OCI-LY1 (cell line): ENCODE data around the gene THEM4.

ENCODE experiments used
- H2AFZ ChIP-seq: fragments of 200-600 bp; sonication (generic), shearing (Covaris generic); 2 replicates; pipeline ENCODE4 v1.6.0; 2014; ENCODE audit warnings: antibody characterized with exemption, mild to moderate bottlenecking, low read length
- H3F3A ChIP-seq: fragments of 200-600 bp; sonication (generic), shearing (Covaris generic); 2 replicates; pipeline ENCODE4 v1.6.0; 2014; ENCODE audit warnings: mild to moderate bottlenecking, antibody characterized with exemption, low read length, moderate library complexity; ENCODE audit not compliant: insufficient read depth
- H3K27ac ChIP-seq: fragments of 200-600 bp; sonication (generic); 2 replicates; pipeline ENCODE4 v1.5.1; 2014; ENCODE audit warnings: low read length, mixed run types, mild to moderate bottlenecking, low read depth; ENCODE audit not compliant: poor library complexity, severe bottlenecking
- H3K27me3 ChIP-seq: fragments of 200-600 bp; sonication (generic); 2 replicates; pipeline ENCODE4 v1.6.0; 2014; ENCODE audit warnings: antibody characterized with exemption, mild to moderate bottlenecking, low read length, moderate library complexity; ENCODE audit not compliant: insufficient read depth
- H3K36me3 ChIP-seq: fragments of 200-600 bp; sonication (generic); 2 replicates; pipeline ENCODE4 v1.6.1; 2014; ENCODE audit warnings: mild to moderate bottlenecking, antibody characterized with exemption, low read length, moderate library complexity, mixed read lengths; ENCODE audit not compliant: insufficient read depth
- H3K4me1 ChIP-seq: fragments of 200-600 bp; sonication (generic); 2 replicates; pipeline ENCODE4 v1.5.1; 2014; ENCODE audit warnings: mild to moderate bottlenecking, low read length, moderate library complexity; ENCODE audit not compliant: insufficient read depth, severe bottlenecking
- H3K4me2 ChIP-seq: fragments of 200-600 bp; sonication (generic), shearing (Covaris generic); 2 replicates; pipeline ENCODE4 v1.6.1; 2014; ENCODE audit warnings: low read length
- H3K4me3 ChIP-seq: fragments of 200-600 bp; sonication (generic); 2 replicates; pipeline ENCODE4 v1.5.1; 2014; ENCODE audit warnings: low read length, low read depth, mild to moderate bottlenecking, mixed read lengths; ENCODE audit not compliant: poor library complexity, severe bottlenecking
- H3K79me2 ChIP-seq: fragments of 200-600 bp; shearing (Covaris generic); 2 replicates; pipeline ENCODE4 v1.6.1; 2016; ENCODE audit warnings: mixed run types, low read length, mixed read lengths; ENCODE audit not compliant: insufficient read depth
- H3K9ac ChIP-seq: fragments of 200-600 bp; sonication (generic), shearing (Covaris generic); 2 replicates; pipeline ENCODE4 v1.6.1; 2014; ENCODE audit warnings: mild to moderate bottlenecking, low read length, mixed read lengths
- H3K9me2 ChIP-seq: fragments of 200-600 bp; sonication (generic), shearing (Covaris generic); 2 replicates; pipeline ENCODE4 v1.6.1; 2014; ENCODE audit warnings: low read depth, mild to moderate bottlenecking, low read length, mixed read lengths
- H3K9me3 ChIP-seq: fragments of 200-600 bp; shearing (Covaris generic); 2 replicates; pipeline ENCODE4 v1.6.1; 2014; ENCODE audit warnings: low read length, mixed read lengths
- H4K20me1 ChIP-seq: fragments of 200-600 bp; sonication (generic), shearing (Covaris generic); 2 replicates; pipeline ENCODE4 v1.6.0; 2016; ENCODE audit warnings: mild to moderate bottlenecking, low read length; ENCODE audit not compliant: insufficient read depth
- CTCF ChIP-seq: fragments of 200-600 bp; sonication (generic), shearing (Covaris generic); IDR thresholded peaks from 2 replicates; pipeline ENCODE4 v1.5.1; 2017; ENCODE audit warnings: mild to moderate bottlenecking, antibody characterized with exemption, low read length, moderate library complexity, mixed read lengths
- EZH2 ChIP-seq: fragments of 200-600 bp; sonication (generic), shearing (Covaris generic); IDR thresholded peaks from 2 replicates; pipeline ENCODE4 v1.8.0; 2017; ENCODE audit warnings: borderline replicate concordance, mixed run types, mild to moderate bottlenecking, antibody characterized with exemption, low read length, moderate library complexity, mixed read lengths

The THEM4 gene

DNA sequence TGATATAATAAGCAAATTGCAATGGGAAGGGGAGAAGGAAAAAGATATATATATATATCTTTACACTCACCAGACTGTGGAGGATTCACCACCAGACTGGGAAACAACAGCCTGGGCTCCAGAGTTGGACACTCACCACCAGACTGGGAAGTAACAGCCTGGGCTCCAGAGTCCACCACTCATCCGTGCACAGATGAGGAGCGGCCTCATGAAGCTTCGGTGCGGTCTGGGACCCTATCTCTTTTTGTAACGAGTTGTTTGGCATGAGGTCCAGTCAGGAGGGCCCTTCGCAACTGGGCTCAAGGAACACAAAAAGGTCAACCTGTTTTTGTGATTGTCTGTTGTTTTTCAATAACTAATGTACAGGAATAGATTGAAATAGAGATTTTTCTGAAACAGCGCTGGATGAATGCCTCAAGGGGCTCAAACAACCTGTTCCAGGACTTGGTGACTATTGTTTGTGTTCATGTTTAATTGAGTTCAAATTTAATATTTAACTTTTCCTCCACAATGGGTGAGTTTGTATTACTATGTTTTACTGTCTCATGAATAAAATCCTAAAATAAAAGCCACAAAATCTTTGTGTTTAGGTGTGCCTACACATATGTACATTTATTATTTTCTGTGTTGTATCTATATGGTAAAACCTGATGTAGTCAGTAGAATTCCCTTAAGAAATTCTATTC is 44.2 kb upstream of the THEM4 start:
- H3K27ac ChIP-seq, result no peak overlapping the region
- H3K4me2 ChIP-seq, result no peak overlapping the region
- no peaks in the 10 kb centered on the region for H3K79me2 ChIP-seq
- H4K20me1 ChIP-seq, result no peaks in the 10 kb centered on the region
- H2AFZ ChIP-seq, result no peak overlapping the region
- H3K36me3 ChIP-seq, result no peaks in the 10 kb centered on the region
- TF ChIP-seq EZH2 (no peak), CTCF (no peak)
- H3K4me3 ChIP-seq, result no peak overlapping the region
- no peak overlapping the region for H3K9ac ChIP-seq
- H3F3A ChIP-seq, result no peaks in the 10 kb centered on the region
- H3K9me2 ChIP-seq, result no peaks in the 10 kb centered on the region
- H3K9me3 ChIP-seq, result no peaks in the 10 kb centered on the region
- no peaks in the 10 kb centered on the region for H3K4me1 ChIP-seq
- no peaks in the 10 kb centered on the region for H3K27me3 ChIP-seq

- Histone ChIP-seq H3K27me3 (no peaks in the 10 kb centered on the region), H3K36me3 (no peaks in the 10 kb centered on the region), H3K4me3 (no peak overlapping the region), H3K79me2 (no peaks in the 10 kb centered on the region), H4K20me1 (no peaks in the 10 kb centered on the region), H2AFZ (no peak overlapping the region), H3K9ac (no peak overlapping the region), H3K4me1 (no peaks in the 10 kb centered on the region), H3K27ac (no peak overlapping the region), H3K4me2 (no peak overlapping the region), H3F3A (no peaks in the 10 kb centered on the region), H3K9me3 (no peaks in the 10 kb centered on the region), H3K9me2 (no peaks in the 10 kb centered on the region)
- TF ChIP-seq CTCF (no peak), EZH2 (no peak)
Observed at GRCh38 chr1:151952811-151953210, 43.5 kb upstream of the THEM4 start.

- H2AFZ ChIP-seq, result no peak overlapping the region
Observed at GRCh38 chr1:151949371-151950193, 40.3 kb upstream of the THEM4 start.

More at GRCh38 chr1:151949371-151950193, 40.3 kb upstream of the THEM4 start:
- no peaks in the 10 kb centered on the region for H4K20me1 ChIP-seq
- no peaks in the 10 kb centered on the region for H3K36me3 ChIP-seq
- no peak overlapping the region for H3K9ac ChIP-seq
- H3K27ac ChIP-seq, result no peak overlapping the region
- no peaks in the 10 kb centered on the region for H3K27me3 ChIP-seq
- no peaks in the 10 kb centered on the region for H3K9me3 ChIP-seq
- no peaks in the 10 kb centered on the region for H3K79me2 ChIP-seq
- no peaks in the 10 kb centered on the region for H3K4me1 ChIP-seq
- H3K4me3 ChIP-seq, result no peak overlapping the region
- no peaks in the 10 kb centered on the region for H3F3A ChIP-seq
- no peak for TF ChIP-seq EZH2
- no peak for TF ChIP-seq CTCF
- H3K4me2 ChIP-seq, result no peak overlapping the region
- no peaks in the 10 kb centered on the region for H3K9me2 ChIP-seq
